MM.1S (cell line): Measurements from ENCODE around the gene SLFN12L.
"Not testable (repeated sequence)": the region's sequence is repeated elsewhere in the genome, so short reads cannot be mapped to it uniquely, and the experiment has no call there.

ENCODE experiments used
- DNase-seq: peaks from one replicate; pipeline ENCODE4 v3.0.0-alpha.2; 2015
- H2AFZ ChIP-seq: fragments of 300-600 bp; sonication (generic); 2 replicates; pipeline ENCODE4 v1.6.0; 2016; ENCODE audit warnings: antibody characterized with exemption, low read length
- H3F3A ChIP-seq: fragments of 300-600 bp; sonication (generic); 2 replicates; pipeline ENCODE4 v1.6.1; 2016; ENCODE audit warnings: mild to moderate bottlenecking, antibody characterized with exemption, low read length, moderate library complexity, mixed read lengths; ENCODE audit not compliant: insufficient read depth
- H3K27ac ChIP-seq: fragments of 300-600 bp; sonication (generic); 2 replicates; pipeline ENCODE4 v1.5.1; 2016; ENCODE audit warnings: mild to moderate bottlenecking, low read length
- H3K27me3 ChIP-seq: fragments of 300-600 bp; sonication (generic); replicated peaks from 2 replicates; pipeline ENCODE4 v1.6.0; 2016; ENCODE audit warnings: low read length; ENCODE audit not compliant: insufficient read depth
- H3K36me3 ChIP-seq: fragments of 300-600 bp; sonication (generic); replicated peaks from 2 replicates; pipeline ENCODE4 v1.6.1; 2016; ENCODE audit warnings: mild to moderate bottlenecking, low read length, mixed read lengths; ENCODE audit not compliant: insufficient read depth
- H3K4me1 ChIP-seq: fragments of 300-600 bp; sonication (generic); 2 replicates; pipeline ENCODE4 v1.6.1; 2016; ENCODE audit warnings: low read length, mixed read lengths
- H3K4me2 ChIP-seq: fragments of 300-600 bp; sonication (generic); 2 replicates; pipeline ENCODE4 v1.6.0; 2016; ENCODE audit warnings: low read depth, low read length
- H3K4me3 ChIP-seq: fragments of 300-600 bp; sonication (generic); 2 replicates; pipeline ENCODE4 v1.5.1; 2016; ENCODE audit warnings: low read length, mixed read lengths
- H3K79me2 ChIP-seq: fragments of 300-600 bp; sonication (generic); 2 replicates; pipeline ENCODE4 v1.6.1; 2016; ENCODE audit warnings: mixed run types, low read length, mixed read lengths
- H3K9ac ChIP-seq: fragments of 300-600 bp; sonication (generic); 2 replicates; pipeline ENCODE4 v1.6.1; 2016; ENCODE audit warnings: low read length, mixed read lengths
- H3K9me2 ChIP-seq: fragments of 300-600 bp; sonication (generic); replicated peaks from 2 replicates; pipeline ENCODE4 v1.6.1; 2016; ENCODE audit warnings: mild to moderate bottlenecking, low read length, mixed read lengths; ENCODE audit not compliant: insufficient read depth
- H3K9me3 ChIP-seq: fragments of 300-600 bp; sonication (generic); replicated peaks from 2 replicates; pipeline ENCODE4 v1.6.1; 2016; ENCODE audit warnings: mild to moderate bottlenecking, low read length, mixed read lengths; ENCODE audit not compliant: insufficient read depth
- H4K20me1 ChIP-seq: fragments of 300-600 bp; sonication (generic); 2 replicates; pipeline ENCODE4 v1.6.1; 2016; ENCODE audit warnings: mild to moderate bottlenecking, low read length, moderate library complexity, mixed read lengths; ENCODE audit not compliant: insufficient read depth
- CTCF ChIP-seq: fragments of 300-600 bp; sonication (generic); IDR thresholded peaks from 2 replicates; pipeline ENCODE4 v1.5.1; 2016; ENCODE audit warnings: antibody characterized with exemption, low read length, mixed read lengths
- EZH2 ChIP-seq: fragments of 300-600 bp; sonication (generic); optimal IDR thresholded peaks from 2 replicates; pipeline ENCODE3; 2017; ENCODE audit warnings: low read depth, mild to moderate bottlenecking, antibody characterized with exemption, low read length, mixed read lengths
- EZH2phosphoT487 ChIP-seq: fragments of 300-600 bp; sonication (generic); IDR thresholded peaks from 2 replicates; pipeline ENCODE4 v1.6.1; 2018; ENCODE audit warnings: antibody characterized with exemption, low read length

The SLFN12L gene

GRCh38 chr17:35460354-35460851, 77.1 kb downstream of the SLFN12L start:
- no peaks in the 10 kb centered on the region for H3K36me3 ChIP-seq
- H3K27ac ChIP-seq: peak overlapping the region; percentile 64; the same call in 1 of the 2 replicates
- DNase-seq: peak; percentile 95
- TF ChIP-seq CTCF: no peak
- no peak for TF ChIP-seq EZH2
- no peak for TF ChIP-seq EZH2phosphoT487
- peak overlapping the region; percentile 60 for H3K4me2 ChIP-seq
- no peaks in the 10 kb centered on the region for H3K9me3 ChIP-seq
- H3F3A ChIP-seq: peaks cover 3% of the 10 kb centered on the region; the same call in 1 of the 2 replicates
- H2AFZ ChIP-seq: peak overlapping the region; percentile 71
- H3K9me2 ChIP-seq: no peaks in the 10 kb centered on the region
- H3K9ac ChIP-seq: peak overlapping the region; percentile 34; the same call in 1 of the 2 replicates
- no peaks in the 10 kb centered on the region for H3K79me2 ChIP-seq
- no peaks in the 10 kb centered on the region for H4K20me1 ChIP-seq
- H3K4me3 ChIP-seq: peak overlapping the region; percentile 46
- H3K4me1 ChIP-seq: peaks cover 10% of the 10 kb centered on the region
- H3K27me3 ChIP-seq: no peaks in the 10 kb centered on the region

GRCh38 chr17:35454035-35454434, 83.4 kb downstream of the SLFN12L start:
- not testable (repeated sequence) for H3K79me2 ChIP-seq, H3F3A ChIP-seq, H3K36me3 ChIP-seq, H3K9me2 ChIP-seq, H4K20me1 ChIP-seq, H3K9ac ChIP-seq, H3K4me2 ChIP-seq, H3K4me3 ChIP-seq, H2AFZ ChIP-seq, DNase-seq, H3K9me3 ChIP-seq, H3K27ac ChIP-seq, H3K4me1 ChIP-seq, H3K27me3 ChIP-seq

- Histone ChIP-seq H4K20me1 (no peaks in the 10 kb centered on the region), H3K27me3 (no peaks in the 10 kb centered on the region), H3K4me3 (no peak overlapping the region), H3K36me3 (no peaks in the 10 kb centered on the region), H3K4me2 (no peak overlapping the region), H3F3A (peaks cover 4% of the 10 kb centered on the region), H3K27ac (no peak overlapping the region), H3K9ac (no peak overlapping the region), H3K9me3 (no peaks in the 10 kb centered on the region), H3K9me2 (no peaks in the 10 kb centered on the region), H2AFZ (no peak overlapping the region), H3K4me1 (no peaks in the 10 kb centered on the region), H3K79me2 (no peaks in the 10 kb centered on the region)
- TF ChIP-seq EZH2phosphoT487: no peak
- no peak for DNase-seq
These were observed 84.3 kb downstream of the SLFN12L start for GRCh38 chr17:35453171-35453570.

- 0 out of 2 replicates have a peak, but pooled peaks cover 3% of the 10 kb centered on the region for H3K4me1 ChIP-seq
These were observed 88.0 kb downstream of the SLFN12L start for GRCh38 chr17:35449371-35449931.

More at GRCh38 chr17:35449371-35449931, 88.0 kb downstream of the SLFN12L start:
- peak; percentile 37 for DNase-seq
- peaks cover 28% of the 10 kb centered on the region for H3K79me2 ChIP-seq
- H3K27me3 ChIP-seq: no peaks in the 10 kb centered on the region
- no peaks in the 10 kb centered on the region for H4K20me1 ChIP-seq
- H3K9me2 ChIP-seq: no peaks in the 10 kb centered on the region
- peak overlapping the region; percentile 96 for H2AFZ ChIP-seq
- H3K4me3 ChIP-seq: peak overlapping the region; percentile 93; the same call in 1 of the 2 replicates
- H3K9me3 ChIP-seq: no peaks in the 10 kb centered on the region
- H3F3A ChIP-seq: peaks cover 9% of the 10 kb centered on the region
- H3K27ac ChIP-seq: peak overlapping the region; percentile 96; the same call in 1 of the 2 replicates
- H3K4me2 ChIP-seq: peak overlapping the region; percentile 93; the same call in 1 of the 2 replicates
- TF ChIP-seq EZH2: no peak
- no peak for TF ChIP-seq CTCF
- no peak for TF ChIP-seq EZH2phosphoT487
- H3K9ac ChIP-seq: peak overlapping the region; percentile 97; the same call in 1 of the 2 replicates
- H3K36me3 ChIP-seq: no peaks in the 10 kb centered on the region
